Hepatocyte (in vitro differentiated cells): ENCODE results near the gene CARMIL1. TPM values are rescaled to one million over a fixed set of nuclear protein-coding genes. Genes with fewer than 3 reads are reported as not detected.

Source experiments
- DNase-seq: peaks from one replicate; pipeline ENCODE4 v3.0.0-alpha.2; 2016; ENCODE audit warnings: low spot score
- H2AFZ ChIP-seq: fragments of 200-600 bp; sonication (generic); 2 replicates; pipeline ENCODE4 v1.6.0; 2016; ENCODE audit warnings: antibody characterized with exemption, mild to moderate bottlenecking
- H3K27ac ChIP-seq: fragments of 200-600 bp; sonication (generic); 2 replicates; pipeline ENCODE4 v1.5.1; 2016; ENCODE audit warnings: mild to moderate bottlenecking
- H3K27me3 ChIP-seq: fragments of 200-600 bp; sonication (generic); 2 replicates; pipeline ENCODE4 v1.6.1; 2016
- H3K36me3 ChIP-seq: fragments of 200-600 bp; sonication (generic); replicated peaks from 2 replicates; pipeline ENCODE4 v1.5.1; 2016; ENCODE audit warnings: low read depth; ENCODE audit not compliant: insufficient read depth
- H3K4me1 ChIP-seq: fragments of 200-600 bp; sonication (generic); 2 replicates; pipeline ENCODE4 v1.5.1; 2016; ENCODE audit warnings: mild to moderate bottlenecking, moderate library complexity; ENCODE audit not compliant: insufficient read depth
- H3K4me2 ChIP-seq: fragments of 200-600 bp; sonication (generic); 2 replicates; pipeline ENCODE4 v1.6.0; 2016
- H3K4me3 ChIP-seq: fragments of 200-600 bp; sonication (generic); 2 replicates; pipeline ENCODE4 v1.5.1; 2016; ENCODE audit warnings: mild to moderate bottlenecking
- H3K79me2 ChIP-seq: fragments of 200-600 bp; sonication (generic); 2 replicates; pipeline ENCODE4 v1.6.0; 2017; ENCODE audit warnings: mild to moderate bottlenecking
- H3K9me2 ChIP-seq: fragments of 200-600 bp; sonication (generic); replicated peaks from 2 replicates; pipeline ENCODE4 v1.6.0; 2017; ENCODE audit warnings: mild to moderate bottlenecking; ENCODE audit not compliant: insufficient read depth
- H3K9me3 ChIP-seq: fragments of 200-600 bp; sonication (generic); 2 replicates; pipeline ENCODE4 v1.5.1; 2016; ENCODE audit warnings: low read depth, mild to moderate bottlenecking
- H4K20me1 ChIP-seq: fragments of 200-600 bp; sonication (generic); 2 replicates; pipeline ENCODE4 v1.6.0; 2016; ENCODE audit warnings: mild to moderate bottlenecking; ENCODE audit not compliant: insufficient read depth, poor library complexity, severe bottlenecking
- CTCF ChIP-seq: fragments of 200-600 bp; sonication (generic); IDR thresholded peaks from 2 replicates; pipeline ENCODE4 v1.5.1; 2016; ENCODE audit warnings: antibody characterized with exemption, mild to moderate bottlenecking; ENCODE audit not compliant: poor library complexity
- EZH2 ChIP-seq: fragments of 200-600 bp; sonication (generic); IDR thresholded peaks from 2 replicates; pipeline ENCODE4 v1.6.1; 2016; ENCODE audit warnings: antibody characterized with exemption, mild to moderate bottlenecking, borderline replicate concordance
- EZH2phosphoT487 ChIP-seq: fragments of 200-600 bp; sonication (generic); IDR thresholded peaks from one replicate; pipeline ENCODE4 v1.6.1; 2018; ENCODE audit warnings: antibody characterized with exemption, mild to moderate bottlenecking, low read depth, moderate library complexity; ENCODE audit not compliant: unreplicated experiment, severe bottlenecking
- WGBS: methylation state at CpG from one replicate; pipeline ENCODE4 v1.1.6; 2016; ENCODE audit warnings: low lambda C conversion rate; ENCODE audit errors: missing lambda C conversion rate; 5-methylcytosine and 5-hydroxymethylcytosine counted together
- polyA plus RNA-seq: library from polyadenylated mRNA; unstranded; fragments of >200 nt; fragmentation: Nextera tagmentation; extraction: Ambion mirVana; gene quantifications from 2 replicates; pipeline ENCODE4 v1.2.1, GENCODE V29; 2016
- total RNA-seq: library from RNA; depleted of rRNA; stranded (reverse); fragments of >200 nt; gene quantifications from 2 replicates; pipeline ENCODE4 v1.2.3, GENCODE V29; 2014

CARMIL1 gene
- total and polyA plus RNA-seq, 2 experiments from 2014 or later: 19.5 to 40.6 TPM

- no peaks in the 10 kb centered on the region for H4K20me1 ChIP-seq
- no peaks in the 10 kb centered on the region for H3K36me3 ChIP-seq
- no peak overlapping the region for H3K27ac ChIP-seq
- H3K4me3 ChIP-seq: no peak overlapping the region
- H3K27me3 ChIP-seq: no peaks in the 10 kb centered on the region
- H3K4me1 ChIP-seq: no peaks in the 10 kb centered on the region
- no peak for TF ChIP-seq EZH2phosphoT487
- no peaks in the 10 kb centered on the region for H3K9me2 ChIP-seq
- no peaks in the 10 kb centered on the region for H3K9me3 ChIP-seq
- H2AFZ ChIP-seq: no peak overlapping the region
- no peaks in the 10 kb centered on the region for H3K79me2 ChIP-seq
- no peak overlapping the region for H3K4me2 ChIP-seq
- WGBS: 65% methylated on average over 1 of the region's 1 CpG
- no peak for DNase-seq
Measured at GRCh38 chr6:25623065-25623464, 343.9 kb downstream of the CARMIL1 start.

GRCh38 chr6:25623879-25624278 is 344.7 kb downstream of the CARMIL1 start:
- no peaks in the 10 kb centered on the region for H3K36me3 ChIP-seq
- no peak for DNase-seq
- no peaks in the 10 kb centered on the region for H3K9me3 ChIP-seq

GRCh38 chr6:25627001-25627400 is 347.8 kb downstream of the CARMIL1 start:
- no peaks in the 10 kb centered on the region for H3K36me3 ChIP-seq
- DNase-seq: no peak
- no peak overlapping the region for H3K4me2 ChIP-seq
- H3K9me2 ChIP-seq: no peaks in the 10 kb centered on the region
- 57% methylated on average over 3 of the region's 3 CpGs for WGBS
- H3K79me2 ChIP-seq: no peaks in the 10 kb centered on the region
- H4K20me1 ChIP-seq: no peaks in the 10 kb centered on the region
- H3K9me3 ChIP-seq: no peaks in the 10 kb centered on the region
- no peak overlapping the region for H2AFZ ChIP-seq
- no peak for TF ChIP-seq CTCF
- TF ChIP-seq EZH2: no peak
- TF ChIP-seq EZH2phosphoT487: no peak
- no peaks in the 10 kb centered on the region for H3K27me3 ChIP-seq
- H3K27ac ChIP-seq: no peak overlapping the region
- H3K4me3 ChIP-seq: no peak overlapping the region
- no peaks in the 10 kb centered on the region for H3K4me1 ChIP-seq

More at GRCh38 chr6:25623879-25624278, 344.7 kb downstream of the CARMIL1 start:
- H3K4me3 ChIP-seq: no peak overlapping the region
- TF ChIP-seq EZH2: no peak
- no peak for TF ChIP-seq EZH2phosphoT487
- TF ChIP-seq CTCF: no peak
- 86% methylated on average over 1 of the region's 1 CpG for WGBS
- no peak overlapping the region for H3K4me2 ChIP-seq
- no peak overlapping the region for H3K27ac ChIP-seq
- no peaks in the 10 kb centered on the region for H3K4me1 ChIP-seq
- no peaks in the 10 kb centered on the region for H3K27me3 ChIP-seq
- H3K79me2 ChIP-seq: no peaks in the 10 kb centered on the region
- no peaks in the 10 kb centered on the region for H4K20me1 ChIP-seq
- H2AFZ ChIP-seq: no peak overlapping the region
- no peaks in the 10 kb centered on the region for H3K9me2 ChIP-seq

- no peak overlapping the region for H3K27ac ChIP-seq
- H3K4me2 ChIP-seq: no peak overlapping the region
- H3K27me3 ChIP-seq: no peaks in the 10 kb centered on the region
- H2AFZ ChIP-seq: no peak overlapping the region
- H3K4me3 ChIP-seq: no peak overlapping the region
- H3K4me1 ChIP-seq: no peaks in the 10 kb centered on the region
- no peaks in the 10 kb centered on the region for H3K36me3 ChIP-seq
- no peak for DNase-seq
- no peaks in the 10 kb centered on the region for H3K9me2 ChIP-seq
- no peaks in the 10 kb centered on the region for H3K9me3 ChIP-seq
- WGBS: 82% methylated on average over 4 of the region's 4 CpGs
- H3K79me2 ChIP-seq: no peaks in the 10 kb centered on the region
- TF ChIP-seq EZH2: no peak
- no peak for TF ChIP-seq CTCF
- TF ChIP-seq EZH2phosphoT487: no peak
- no peaks in the 10 kb centered on the region for H4K20me1 ChIP-seq
Measured at GRCh38 chr6:25628471-25629197, 349.5 kb downstream of the CARMIL1 start.
